ENCODE data around the gene ODF2. TPM values are rescaled to one million over a fixed set of nuclear protein-coding genes. Genes with fewer than 3 reads are reported as not detected.

Gene ODF2
- total and polyA plus RNA-seq, 5 experiments from 2014 or later = 15.6 to 36.6 (median 32.8) TPM

Other genes with a start within 250 kb of the ODF2 start
- gene GOLGA2, start 180.0 kb upstream of the ODF2 start, total RNA-seq = 10 to 100 TPM; 57.4 to 64.7 TPM
- gene GOLGA2, start 180.0 kb upstream of the ODF2 start, polyA plus RNA-seq = 1 to 10 TPM; 4.7 to 7.4 (median 6.2) TPM
- gene SWI5, start 179.7 kb upstream of the ODF2 start, total RNA-seq = 10 to 100 TPM; 11.7 to 12.1 TPM
- 10 to 100 TPM; 33.5 to 46.8 (median 34.3) TPM for gene SWI5, start 179.7 kb upstream of the ODF2 start, polyA plus RNA-seq
- 10 to 100 TPM; 20.7 to 25.4 TPM for gene TRUB2, start 133.6 kb upstream of the ODF2 start, total RNA-seq
- gene TRUB2, start 133.6 kb upstream of the ODF2 start, polyA plus RNA-seq = 10 to 100 TPM; 24.7 to 30.0 (median 28.9) TPM
- 10 to 100 TPM; 45.6 to 46.5 TPM for gene COQ4, start 133.2 kb upstream of the ODF2 start, total RNA-seq
- 10 to 100 TPM; 26.4 to 43.4 (median 33.4) TPM for gene COQ4, start 133.2 kb upstream of the ODF2 start, polyA plus RNA-seq
- gene SLC27A4, start 115.5 kb upstream of the ODF2 start, total RNA-seq = 10 to 100 TPM; 13.1 to 13.5 TPM
- gene SLC27A4, start 115.5 kb upstream of the ODF2 start, polyA plus RNA-seq = 1 to 10 TPM; 5.0 to 7.0 (median 6.3) TPM
- 10 to 100 TPM; 44.5 to 47.5 TPM for gene URM1, start 84.6 kb upstream of the ODF2 start, total RNA-seq
- 10 to 100 TPM; 49.3 to 66.4 (median 61.0) TPM for gene URM1, start 84.6 kb upstream of the ODF2 start, polyA plus RNA-seq
- gene CERCAM, start 35.1 kb upstream of the ODF2 start, total RNA-seq = 1 to 10 TPM; 1.3 to 1.7 TPM
- under 1 TPM; 0.14 to 0.90 (median 0.51) TPM for gene CERCAM, start 35.1 kb upstream of the ODF2 start, polyA plus RNA-seq
- gene GLE1, start 48.7 kb downstream of the ODF2 start, total RNA-seq = 10 to 100 TPM; 26.4 to 30.7 TPM
- 10 to 100 TPM; 17.4 to 27.9 (median 24.9) TPM for gene GLE1, start 48.7 kb downstream of the ODF2 start, polyA plus RNA-seq
- 100 to 1,000 TPM; 395 to 402 TPM for gene SPTAN1, start 96.6 kb downstream of the ODF2 start, total RNA-seq
- gene SPTAN1, start 96.6 kb downstream of the ODF2 start, polyA plus RNA-seq = 100 to 1,000 TPM in 1 of 3 donors, 10 to 100 TPM in 2; 38.2 to 117 (median 57.5) TPM
- gene DYNC2I2, start 200.8 kb downstream of the ODF2 start, total RNA-seq = 1 to 10 TPM; 6.0 to 8.3 TPM
- gene DYNC2I2, start 200.8 kb downstream of the ODF2 start, polyA plus RNA-seq = 1 to 10 TPM; 2.7 to 4.1 (median 3.9) TPM
- 100 to 1,000 TPM; 314 to 325 TPM for gene SET, start 233.2 kb downstream of the ODF2 start, total RNA-seq
- 100 to 1,000 TPM; 179 to 229 (median 209) TPM for gene SET, start 233.2 kb downstream of the ODF2 start, polyA plus RNA-seq
- gene PKN3, start 246.5 kb downstream of the ODF2 start, total RNA-seq = 1 to 10 TPM; 1.8 to 2.2 TPM
- gene PKN3, start 246.5 kb downstream of the ODF2 start, polyA plus RNA-seq = 1 to 10 TPM in 2 of 3 donors, under 1 TPM in 1; 0.98 to 1.5 (median 1.0) TPM